ENCODE measurements around the gene MEOX1. TPM values are rescaled to one million over a fixed set of nuclear protein-coding genes. Genes with fewer than 3 reads are reported as not detected.

Gene MEOX1
- total RNA-seq, 4 donors from 2014 or later, result 6.6 to 16.1 (median 12.9) TPM

GRCh38 chr17:43674394-43674793 is 12.7 kb upstream of the MEOX1 start:
- no peak for TF ChIP-seq CTCF (IDR thresholded peaks at IDR 0.05)
- no peak for TF ChIP-seq POLR2A (IDR thresholded peaks at IDR 0.05; ENCODE audit: low read depth)
- TF ChIP-seq EP300 (IDR thresholded peaks at IDR 0.05), result no peak
- TF ChIP-seq POLR2AphosphoS5 (IDR thresholded peaks at IDR 0.05), result no peak
- intact Hi-C loops (cut with DNase I), result no loop called here

GRCh38 chr17:43673516-43674323 is 12.0 kb upstream of the MEOX1 start:
- H3K9me3 ChIP-seq, result no peaks in the 10 kb centered on the region
- H3K4me1 ChIP-seq, result peaks cover 13 to 26% (median 17%) of the 10 kb centered on the region in 4 donors
- no peak for TF ChIP-seq EP300 (IDR thresholded peaks at IDR 0.05)
- peak; percentile 93 to 96 (median 94) for TF ChIP-seq CTCF (IDR thresholded peaks at IDR 0.05)
- no peak for TF ChIP-seq POLR2AphosphoS5 (IDR thresholded peaks at IDR 0.05)
- TF ChIP-seq POLR2A (IDR thresholded peaks at IDR 0.05; ENCODE audit: low read depth), result no peak
- peak; percentile 95 for DNase-seq (ENCODE audit: extremely low spot score)
- 58% methylated on average over 14 of the region's 14 CpGs for WGBS
- no peaks in the 10 kb centered on the region for H3K27me3 ChIP-seq
- H3K4me3 ChIP-seq, result no peak overlapping the region
- intact Hi-C loops (cut with DNase I), result no loop called here
- no peaks in the 10 kb centered on the region for H3K36me3 ChIP-seq
- H3K27ac ChIP-seq (replicated peaks in 1 of 4), result no peak overlapping the region

More at GRCh38 chr17:43674394-43674793, 12.7 kb upstream of the MEOX1 start:
- 89% methylated on average over 5 of the region's 5 CpGs for WGBS
- H3K27me3 ChIP-seq, result no peaks in the 10 kb centered on the region
- no peak for DNase-seq (ENCODE audit: extremely low spot score)
- H3K4me3 ChIP-seq, result no peak overlapping the region
- H3K4me1 ChIP-seq, result peaks cover 13 to 26% (median 17%) of the 10 kb centered on the region in 4 donors
- no peak overlapping the region for H3K27ac ChIP-seq (replicated peaks in 1 of 4)
- no peaks in the 10 kb centered on the region for H3K9me3 ChIP-seq
- H3K36me3 ChIP-seq, result no peaks in the 10 kb centered on the region

- 91% methylated on average over 3 of the region's 3 CpGs for WGBS
- peaks cover 8 to 17% (median 9%) of the 10 kb centered on the region in 4 donors for H3K4me1 ChIP-seq
- no peaks in the 10 kb centered on the region for H3K9me3 ChIP-seq
- no peaks in the 10 kb centered on the region for H3K36me3 ChIP-seq
- H3K27ac ChIP-seq (replicated peaks in 1 of 4), result no peak overlapping the region
- TF ChIP-seq POLR2AphosphoS5 (IDR thresholded peaks at IDR 0.05) (no peak), EP300 (IDR thresholded peaks at IDR 0.05) (no peak), POLR2A (IDR thresholded peaks at IDR 0.05; ENCODE audit: low read depth) (no peak), CTCF (IDR thresholded peaks at IDR 0.05) (no peak)
- DNase-seq (ENCODE audit: extremely low spot score), result no peak
- no peaks in the 10 kb centered on the region for H3K27me3 ChIP-seq
- no peak overlapping the region for H3K4me3 ChIP-seq
- intact Hi-C loops (cut with DNase I), result no loop called here
Measured at GRCh38 chr17:43671755-43672519, 10.2 kb upstream of the MEOX1 start.

- Histone ChIP-seq H3K36me3 (no peaks in the 10 kb centered on the region), H3K27ac (replicated peaks in 1 of 4) (no peak overlapping the region), H3K9me3 (no peaks in the 10 kb centered on the region), H3K4me3 (no peak overlapping the region), H3K27me3 (no peaks in the 10 kb centered on the region), H3K4me1 (peaks cover 9 to 17% (median 10%) of the 10 kb centered on the region in 4 donors)
- no peak for DNase-seq (ENCODE audit: extremely low spot score)
- no peak for TF ChIP-seq CTCF (IDR thresholded peaks at IDR 0.05)
- TF ChIP-seq POLR2AphosphoS5 (IDR thresholded peaks at IDR 0.05), result no peak
- TF ChIP-seq EP300 (IDR thresholded peaks at IDR 0.05), result no peak
- TF ChIP-seq POLR2A (IDR thresholded peaks at IDR 0.05; ENCODE audit: low read depth), result no peak
- intact Hi-C loops (cut with DNase I), result no loop called here
- WGBS, result 51% methylated on average over 6 of the region's 6 CpGs
Measured at GRCh38 chr17:43671031-43671692, 9.4 kb upstream of the MEOX1 start.
